A673 (cell line): ENCODE results near the gene KIDINS220. TPM values are rescaled to one million over a fixed set of nuclear protein-coding genes. Genes with fewer than 3 reads are reported as not detected.

Experiments
- BruUV-seq: library from RNA; stranded (reverse); fragments of 400-500 nt; replicated peaks from 2 replicates; lab custom pipeline; 2021; lab: Mats Ljungman, UMichigan
- CTCF ChIA-PET: fragments of 300-600 bp; sonication (Branson Sonifier 250); formaldehyde crosslinking; loops from one replicate; lab custom pipeline; 2022; ENCODE audit warnings: antibody characterized with exemption; lab: Charles Lee
- POLR2A ChIA-PET: fragments of 300-600 bp; sonication (Branson Sonifier 250); formaldehyde crosslinking; loops from one replicate; lab custom pipeline; 2022; ENCODE audit warnings: antibody characterized with exemption; ENCODE audit not compliant: low non-redundant PET; lab: Charles Lee
- DNase-seq: peaks from one replicate; pipeline ENCODE4 v3.0.0-alpha.2; 2015; ENCODE audit warnings: low spot score
- H3K27ac ChIP-seq: fragments of 200-600 bp; sonication (generic); 2 replicates; pipeline ENCODE4 v1.5.1; 2016; ENCODE audit warnings: mixed run types, low read depth, mild to moderate bottlenecking, mixed read lengths, antibody characterized with exemption, low read length; ENCODE audit not compliant: poor library complexity, severe bottlenecking
- H3K27me3 ChIP-seq: fragments of 200-600 bp; sonication (generic); replicated peaks from 2 replicates; pipeline ENCODE4 v1.6.1; 2017; ENCODE audit warnings: mixed run types, low read depth, mild to moderate bottlenecking, mixed read lengths, antibody characterized with exemption, low read length; ENCODE audit not compliant: insufficient read depth, poor library complexity
- H3K36me3 ChIP-seq: fragments of 200-600 bp; sonication (generic); 2 replicates; pipeline ENCODE4 v1.6.1; 2016; ENCODE audit warnings: mixed run types, mild to moderate bottlenecking, mixed read lengths, antibody characterized with exemption, low read length; ENCODE audit not compliant: insufficient read depth, poor library complexity, severe bottlenecking
- H3K4me1 ChIP-seq: fragments of 200-600 bp; sonication (generic); 2 replicates; pipeline ENCODE4 v1.6.1; 2017; ENCODE audit warnings: mixed run types, mild to moderate bottlenecking, mixed read lengths, antibody characterized with exemption, low read length; ENCODE audit not compliant: insufficient read depth, poor library complexity, severe bottlenecking
- H3K4me3 ChIP-seq: fragments of 200-600 bp; sonication (generic); 2 replicates; pipeline ENCODE4 v1.5.1; 2016; ENCODE audit warnings: low read depth, mixed run types, mild to moderate bottlenecking, mixed read lengths, low read length; ENCODE audit not compliant: poor library complexity, severe bottlenecking
- H3K9me3 ChIP-seq: fragments of 200-600 bp; sonication (generic); 2 replicates; pipeline ENCODE4 v1.6.1; 2016; ENCODE audit warnings: mixed run types, low read depth, mild to moderate bottlenecking, mixed read lengths, antibody characterized with exemption, low read length; ENCODE audit not compliant: poor library complexity, severe bottlenecking
- EZH2 ChIP-seq: fragments of 200-600 bp; sonication (generic); IDR thresholded peaks from 2 replicates; pipeline ENCODE4 v1.6.1; 2017; ENCODE audit warnings: borderline replicate concordance, low read depth, mild to moderate bottlenecking, mixed read lengths, antibody characterized with exemption, low read length; ENCODE audit not compliant: poor library complexity, severe bottlenecking
- intact Hi-C: fragments of 100-400 bp; cut with micrococcal nuclease; formaldehyde crosslinking; loops from one replicate; pipeline ENCODE4 v1.10.0; 2022; ENCODE audit not compliant: unreplicated experiment
- total RNA-seq: library from RNA; stranded (reverse); gene quantifications from 2 replicates; pipeline ENCODE4 v1.2.3, GENCODE V29; 2021
- TF ChIP-seq, protein P1 (sequence below): fragments of 300-800, 200-600 bp; sonication (generic); conservative IDR thresholded peaks from 2 replicates; pipeline ENCODE4 v1.5.1; 2017; ENCODE audit warnings: low read depth, mild to moderate bottlenecking, antibody characterized with exemption, low read length, moderate library complexity, mixed read lengths

Gene KIDINS220
- total RNA-seq, 1 experiment from 2014 or later = 46.4 TPM

GRCh38 chr2:8725838-8726237 lies 111.6 kb downstream of the KIDINS220 start:
- H3K36me3 ChIP-seq = peaks cover 10% of the 10 kb centered on the region
- no TSS peak for BruUV-seq
- ChIA-PET CTCF (no interaction called here), POLR2A (no interaction called here)
- H3K9me3 ChIP-seq = no peaks in the 10 kb centered on the region
- DNase-seq = no peak
- no peaks in the 10 kb centered on the region for H3K27me3 ChIP-seq
- no peaks in the 10 kb centered on the region for H3K4me1 ChIP-seq
- TF ChIP-seq EZH2 = no peak
- TF ChIP-seq, protein P1, sequence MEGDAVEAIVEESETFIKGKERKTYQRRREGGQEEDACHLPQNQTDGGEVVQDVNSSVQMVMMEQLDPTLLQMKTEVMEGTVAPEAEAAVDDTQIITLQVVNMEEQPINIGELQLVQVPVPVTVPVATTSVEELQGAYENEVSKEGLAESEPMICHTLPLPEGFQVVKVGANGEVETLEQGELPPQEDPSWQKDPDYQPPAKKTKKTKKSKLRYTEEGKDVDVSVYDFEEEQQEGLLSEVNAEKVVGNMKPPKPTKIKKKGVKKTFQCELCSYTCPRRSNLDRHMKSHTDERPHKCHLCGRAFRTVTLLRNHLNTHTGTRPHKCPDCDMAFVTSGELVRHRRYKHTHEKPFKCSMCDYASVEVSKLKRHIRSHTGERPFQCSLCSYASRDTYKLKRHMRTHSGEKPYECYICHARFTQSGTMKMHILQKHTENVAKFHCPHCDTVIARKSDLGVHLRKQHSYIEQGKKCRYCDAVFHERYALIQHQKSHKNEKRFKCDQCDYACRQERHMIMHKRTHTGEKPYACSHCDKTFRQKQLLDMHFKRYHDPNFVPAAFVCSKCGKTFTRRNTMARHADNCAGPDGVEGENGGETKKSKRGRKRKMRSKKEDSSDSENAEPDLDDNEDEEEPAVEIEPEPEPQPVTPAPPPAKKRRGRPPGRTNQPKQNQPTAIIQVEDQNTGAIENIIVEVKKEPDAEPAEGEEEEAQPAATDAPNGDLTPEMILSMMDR = no peak
- intact Hi-C loops = no loop called here
- no peak overlapping the region for H3K4me3 ChIP-seq
- no peak overlapping the region for H3K27ac ChIP-seq

DNA sequence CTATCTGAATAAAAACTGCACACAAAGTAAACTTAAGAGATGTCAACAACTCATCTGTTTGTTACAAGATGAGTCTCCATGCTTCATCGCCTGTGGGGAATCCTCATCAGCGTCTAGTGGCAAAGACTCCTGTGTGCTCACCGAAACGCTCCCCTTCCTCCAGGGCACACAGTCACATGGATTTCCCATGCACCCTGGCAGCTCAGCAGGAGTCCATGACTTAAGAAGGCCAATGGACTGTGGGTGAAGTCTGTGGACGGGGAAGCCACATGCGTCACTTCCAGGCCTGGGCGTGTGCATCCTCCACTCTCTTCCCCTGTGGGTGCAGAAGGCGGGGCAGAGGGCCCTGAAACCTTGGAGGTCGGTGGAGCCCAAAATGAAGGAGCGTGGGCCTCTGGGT lies 114.4 kb downstream of the KIDINS220 start:
- intact Hi-C loops = no loop called here
- DNase-seq = no peak

DNA sequence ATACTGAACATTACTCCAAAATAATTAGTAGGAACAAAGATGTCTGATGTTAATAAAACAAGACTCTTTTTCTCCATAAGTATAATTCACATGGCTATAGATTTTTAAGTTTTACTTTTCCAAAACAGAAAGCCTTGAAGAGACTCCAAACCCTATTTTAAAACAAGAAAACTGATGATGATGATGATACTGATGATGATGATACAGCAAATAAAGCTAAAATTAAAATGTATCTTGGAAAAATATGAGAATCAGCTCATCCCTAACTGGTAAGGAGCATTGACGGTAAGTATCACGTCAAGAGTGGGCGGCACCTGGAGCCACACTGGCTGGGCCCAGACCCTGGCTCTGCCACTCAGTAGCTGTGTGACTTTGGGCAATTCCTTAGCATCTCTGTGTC lies 116.0 kb downstream of the KIDINS220 start:
- H3K4me1 ChIP-seq = no peaks in the 10 kb centered on the region
- CTCF ChIA-PET = no interaction called here
- no peaks in the 10 kb centered on the region for H3K27me3 ChIP-seq
- no peak for TF ChIP-seq EZH2
- TF ChIP-seq, protein P1 = no peak
- BruUV-seq = no TSS peak
- no peak overlapping the region for H3K27ac ChIP-seq
- POLR2A ChIA-PET = no interaction called here
- no peaks in the 10 kb centered on the region for H3K36me3 ChIP-seq
- no peaks in the 10 kb centered on the region for H3K9me3 ChIP-seq
- no peak overlapping the region for H3K4me3 ChIP-seq
- intact Hi-C loops = no loop called here
- DNase-seq = no peak

More for the DNA sequence above, 114.4 kb downstream of the KIDINS220 start:
- Histone ChIP-seq H3K4me3 (no peak overlapping the region), H3K36me3 (no peaks in the 10 kb centered on the region), H3K9me3 (no peaks in the 10 kb centered on the region), H3K27me3 (no peaks in the 10 kb centered on the region), H3K4me1 (no peaks in the 10 kb centered on the region), H3K27ac (no peak overlapping the region)
- POLR2A ChIA-PET = no interaction called here
- TF ChIP-seq EZH2 = no peak
- TF ChIP-seq, protein P1 = no peak
- CTCF ChIA-PET = no interaction called here
- no TSS peak for BruUV-seq
